GM12878 (cell line): Measurements from ENCODE around the gene CRMP1. TPM values are rescaled to one million over a fixed set of nuclear protein-coding genes. Genes with fewer than 3 reads are reported as not detected.
"Not testable (repeated sequence)": the region's sequence is repeated elsewhere in the genome, so short reads cannot be mapped to it uniquely, and the experiment has no call there.

ENCODE experiments used
- ATAC-seq: fragments of 200-7000 bp; cut with Tn5 transposase; 3 replicates; pipeline ENCODE4 v1.9.1; 2020; ENCODE audit warnings: mild to moderate bottlenecking, moderate library complexity
- BruUV-seq: library from RNA; stranded (reverse); fragments of 400-500 nt; replicated peaks from 2 replicates; lab custom pipeline; 2021; lab: Mats Ljungman, UMichigan
- CTCF ChIA-PET: fragments of 300-600 bp; sonication (Branson Sonifier 250); formaldehyde crosslinking; extraction: SDS; loops from one replicate; lab custom pipeline; 2021; ENCODE audit warnings: inconsistent platforms; lab: Yijun Ruan, JAX
- POLR2A ChIA-PET: fragments of 350-600 bp; formaldehyde crosslinking; extraction: SDS; loops from one replicate; lab custom pipeline; 2021; ENCODE audit warnings: inconsistent platforms; lab: Charles Lee
- RAD21 ChIA-PET: fragments of 300-600 bp; sonication (Branson Sonifier 250); formaldehyde crosslinking; loops from one replicate; lab custom pipeline; 2023; ENCODE audit warnings: antibody characterized with exemption; ENCODE audit not compliant: unreplicated experiment; lab: Charles Lee
- SMC1A ChIA-PET: fragments of 300-600 bp; sonication (Branson Sonifier 250); formaldehyde crosslinking; loops from one replicate; lab custom pipeline; 2023; ENCODE audit not compliant: unreplicated experiment, uncharacterized antibody; lab: Charles Lee
- DNase-seq: peaks from one replicate; pipeline ENCODE4 v3.0.0-alpha.2; 2011; ENCODE audit warnings: low read depth, low spot score
- FAIRE-seq: peaks from 3 replicates; lab custom pipeline; 2011; peaks lifted over from hg19 to GRCh38; lab: Jason Lieb, UNC
- H2AFZ ChIP-seq: 2 replicates; pipeline ENCODE4 v1.6.0; 2011; ENCODE audit warnings: low read depth, low read length, control low read depth; ENCODE audit not compliant: control insufficient read depth
- H3K27ac ChIP-seq: 2 replicates; pipeline ENCODE4 v1.5.1; 2011; ENCODE audit warnings: control low read depth; ENCODE audit not compliant: control insufficient read depth, insufficient read depth
- H3K27me3 ChIP-seq, 2 experiments: replicated peaks in 1 of 2; 2 replicates each; pipeline versions ENCODE4 v1.6.0 to v1.6.1; 2011; ENCODE audit warnings: low read length in 1 of 2; ENCODE audit not compliant: control insufficient read depth in 2 of 2, insufficient read depth in 2 of 2
- H3K36me3 ChIP-seq, 2 experiments: 2 replicates each; pipeline ENCODE4 v1.5.1; 2011; ENCODE audit warnings: low read length in 1 of 2; ENCODE audit not compliant: control insufficient read depth in 2 of 2, insufficient read depth in 2 of 2
- H3K4me1 ChIP-seq: 2 replicates; pipeline ENCODE4 v1.6.1; 2011; ENCODE audit warnings: mild to moderate bottlenecking, low read length, moderate library complexity, mixed read lengths; ENCODE audit not compliant: control insufficient read depth, insufficient read depth
- H3K4me2 ChIP-seq: 2 replicates; pipeline ENCODE4 v1.6.0; 2011; ENCODE audit warnings: control low read depth; ENCODE audit not compliant: control insufficient read depth, insufficient read depth
- H3K4me3 ChIP-seq: fragments of 200-600 bp; sonication (generic); 2 replicates; pipeline ENCODE4 v1.5.1; 2016
- H3K79me2 ChIP-seq: 2 replicates; pipeline ENCODE4 v1.6.0; 2011; ENCODE audit warnings: low read length; ENCODE audit not compliant: control insufficient read depth, insufficient read depth
- H3K9ac ChIP-seq: 2 replicates; pipeline ENCODE4 v1.8.0; 2011; ENCODE audit warnings: low read length, control low read depth, mixed read lengths; ENCODE audit not compliant: control insufficient read depth, insufficient read depth
- H3K9me3 ChIP-seq: replicated peaks from 3 replicates; pipeline ENCODE4 v1.5.1; 2011; ENCODE audit warnings: mild to moderate bottlenecking, low read length; ENCODE audit not compliant: control insufficient read depth, insufficient read depth
- H4K20me1 ChIP-seq: 2 replicates; pipeline ENCODE4 v1.6.0; 2011; ENCODE audit not compliant: control insufficient read depth, insufficient read depth
- ATF7 ChIP-seq: fragments of 450-650 bp; IDR thresholded peaks from 2 replicates; pipeline ENCODE4 v1.6.1; 2016; ENCODE audit warnings: low read depth, mild to moderate bottlenecking
- EED ChIP-seq: sonication (generic); IDR thresholded peaks from 2 replicates; pipeline ENCODE4 v1.6.1; 2016; ENCODE audit warnings: antibody characterized with exemption, low read depth
- EP300 ChIP-seq, 2 experiments: fragments of 150-350 bp in 1 of 2; IDR thresholded peaks; 2 replicates each; pipeline ENCODE4 v1.6.1; 2011 to 2012; ENCODE audit warnings: low read depth in 2 of 2, low read length in 2 of 2, borderline replicate concordance in 1 of 2, improper control_type of control experiment in 1 of 2, inconsistent platforms in 1 of 2; ENCODE audit not compliant: control insufficient read depth in 1 of 2
- ESRRA ChIP-seq: IDR thresholded peaks from 2 replicates; pipeline ENCODE4 v1.6.1; 2012; ENCODE audit warnings: mild to moderate bottlenecking, low read length, improper control_type of control experiment
- MYC ChIP-seq: IDR thresholded peaks from 2 replicates; pipeline ENCODE4 v1.6.1; 2011; ENCODE audit warnings: mild to moderate bottlenecking, low read length, moderate library complexity, inconsistent platforms; ENCODE audit not compliant: insufficient read depth, insufficient replicate concordance, insufficient read length, severe bottlenecking
- NR2C1 ChIP-seq: fragments of 450-650 bp; IDR thresholded peaks from 2 replicates; pipeline ENCODE4 v1.6.1; 2017; ENCODE audit warnings: antibody characterized with exemption, mild to moderate bottlenecking, moderate library complexity
- PKNOX1 ChIP-seq: fragments of 450-650 bp; IDR thresholded peaks from 2 replicates; pipeline ENCODE4 v1.6.1; 2016; ENCODE audit warnings: mild to moderate bottlenecking
- SMARCA5 ChIP-seq: fragments of 450-650 bp; IDR thresholded peaks from 2 replicates; pipeline ENCODE4 v1.6.1; 2017; ENCODE audit warnings: mild to moderate bottlenecking
- ZBED1 ChIP-seq: IDR thresholded peaks from 2 replicates; pipeline ENCODE4 v1.6.1; 2016; ENCODE audit warnings: borderline replicate concordance
- WGBS: methylation state at CpG from one replicate; pipeline ENCODE4 v1.1.6; 2016; ENCODE audit warnings: low lambda C conversion rate; ENCODE audit not compliant: insufficient replicate concordance, insufficient coverage; ENCODE audit errors: missing lambda C conversion rate; 5-methylcytosine and 5-hydroxymethylcytosine counted together
- in situ Hi-C: fragments of 300-500 bp; cut with MboI; formaldehyde crosslinking; loops from 9 replicates; pipeline ENCODE4 v1.14.3; 2018; ENCODE audit warnings: mixed read lengths
- intact Hi-C: fragments of 100-400 bp; cut with micrococcal nuclease; formaldehyde crosslinking; loops from one replicate; pipeline ENCODE4 v1.14.2; 2022; ENCODE audit not compliant: unreplicated experiment
- polyA plus RNA-seq, 11 experiments: library from polyadenylated mRNA; depleted of rRNA in 4 of 11; unstranded in 6 of 11; stranded (reverse) in 5 of 11; fragments of >200 nt; fragmentation: Nextera tagmentation in 4 of 11; fragmentation: Illumina TruSeq in 1 of 11; extraction: Ambion mirVana in 4 of 11; extraction: Trizol in 1 of 11; gene quantifications; 1 replicate in 1 of 11; 2 replicates in 10 of 11; pipeline versions ENCODE4 v1.2.1 to v1.2.3, GENCODE V29; 2011 to 2016; ENCODE audit warnings: inconsistent platforms in 2 of 11, missing spikeins in 2 of 11, low read depth in 1 of 11
- total RNA-seq, 4 experiments: library from RNA; depleted of rRNA in 3 of 4; stranded (reverse); fragments of >200 nt in 3 of 4; fragmentation: Illumina TruSeq in 1 of 4; extraction: Trizol in 1 of 4; gene quantifications; 2 replicates each; pipeline versions ENCODE4 v1.2.1 to v1.2.3, GENCODE V29; 2013 to 2021

CRMP1 gene
- total and polyA plus RNA-seq, 10 of the 15 experiments (the other 5 are each of a cell fraction or from before 2014, with no cell fraction given), result 0.03 to 1.4 (median 0.12) TPM; not detected in 2

GRCh38 chr4:5812057-5812456, 80.8 kb downstream of the CRMP1 start:
- FAIRE-seq, DNase-seq, H3K36me3 ChIP-seq, H3K9me3 ChIP-seq, H3K4me2 ChIP-seq, H3K27me3 ChIP-seq, H3K4me3 ChIP-seq, H3K4me1 ChIP-seq, H3K79me2 ChIP-seq, BruUV-seq, H2AFZ ChIP-seq, ATAC-seq, POLR2A ChIA-PET, H4K20me1 ChIP-seq, H3K27ac ChIP-seq, H3K9ac ChIP-seq: not testable (repeated sequence)
- intact Hi-C loops (loop anchor here (2.0 kb wide), 1 partner anchor 411 kb away; no protein-coding TSS in a partner anchor), in situ Hi-C loops (loop anchor here (10.0 kb wide), 3 partner anchors 407 to 1327 kb away; no protein-coding TSS in a partner anchor)
- ChIA-PET RAD21 (interaction anchor here (1.4 kb wide), 1 partner anchor 160 kb away, joined by 3 read pairs; no protein-coding TSS in a partner anchor), SMC1A (interaction anchor here (0.6 kb wide), 1 partner anchor 346 kb away, joined by 3 read pairs; no protein-coding TSS in a partner anchor), CTCF (interaction anchor here (1.2 to 1.9 kb wide), 7 partner anchors 8 to 414 kb away, joined by 3 to 9 read pairs (median 3); no protein-coding TSS in a partner anchor)
- 16% methylated on average over 5 of the region's 5 CpGs for WGBS

- 20% methylated on average over 12 of the region's 12 CpGs for whole genome bisulfite sequencing
- ChIA-PET RAD21 (no interaction called here), SMC1A (no interaction called here), CTCF (no interaction called here), POLR2A (no interaction called here)
- no peak overlapping the region for H3K9ac ChIP-seq
- H3K27me3 ChIP-seq, result no peaks in the 10 kb centered on the region
- no peaks in the 10 kb centered on the region for H3K4me1 ChIP-seq
- no peak for ATAC-seq
- no peak overlapping the region for H3K4me2 ChIP-seq
- no peak overlapping the region for H3K4me3 ChIP-seq
- TSS peak; percentile 51 for BruUV-seq
- FAIRE-seq, result no peak
- in situ Hi-C loops (loop anchor here (10.0 kb wide), 3 partner anchors 406 to 1326 kb away; no protein-coding TSS in a partner anchor), intact Hi-C loops (no loop called here)
- H4K20me1 ChIP-seq, result no peaks in the 10 kb centered on the region
- no peaks in the 10 kb centered on the region for H3K79me2 ChIP-seq
- H3K9me3 ChIP-seq, result no peaks in the 10 kb centered on the region; the same call in 2 of the 3 replicates
- H3K27ac ChIP-seq, result no peak overlapping the region
- DNase-seq, result no peak
- H3K36me3 ChIP-seq, result no peaks in the 10 kb centered on the region; a peak in 2 of 4 replicates
- H2AFZ ChIP-seq, result no peak overlapping the region
- TF ChIP-seq EP300 (IDR thresholded peaks at IDR 0.05; ENCODE audit: borderline replicate concordance in 1 of 2, control insufficient read depth in 1 of 2, low read depth in 2 of 2, low read length in 2 of 2) (no peak), ATF7 (no peak), MYC (no peak), NR2C1 (no peak), ZBED1 (no peak), ESRRA (no peak), EED (no peak), PKNOX1 (no peak), SMARCA5 (no peak)
Observed at GRCh38 chr4:5810770-5811430, 82.0 kb downstream of the CRMP1 start.
